ELF-1 (cell line): ENCODE results near the gene SHROOM3.

Experiments used
- DNase-seq: peaks from one replicate; pipeline ENCODE4 v3.0.0-alpha.2; 2016; ENCODE audit warnings: low read depth, low spot score

The SHROOM3 gene

DNA sequence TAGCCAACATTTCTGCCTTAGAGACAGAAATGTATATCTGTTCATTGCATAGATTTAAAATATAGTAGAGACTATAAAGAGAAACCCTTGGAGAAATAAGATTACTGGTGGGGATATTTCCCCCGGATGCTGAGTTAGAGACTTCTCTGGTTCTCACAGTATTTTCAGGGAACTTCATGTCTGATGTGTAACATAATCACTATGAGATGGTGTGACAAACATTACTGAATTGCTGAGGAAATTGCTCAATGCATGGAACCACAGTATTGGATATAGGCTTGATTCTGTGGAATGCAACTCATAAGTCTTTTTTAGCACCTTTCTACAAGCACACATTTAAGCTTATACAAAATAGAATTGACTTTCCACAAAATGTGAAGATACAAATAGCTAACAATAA lies 310.2 kb downstream of the SHROOM3 start:
- no peak for DNase-seq

- no peak for DNase-seq
Measured at GRCh38 chr4:76747563-76747962, 312.5 kb downstream of the SHROOM3 start.

DNA sequence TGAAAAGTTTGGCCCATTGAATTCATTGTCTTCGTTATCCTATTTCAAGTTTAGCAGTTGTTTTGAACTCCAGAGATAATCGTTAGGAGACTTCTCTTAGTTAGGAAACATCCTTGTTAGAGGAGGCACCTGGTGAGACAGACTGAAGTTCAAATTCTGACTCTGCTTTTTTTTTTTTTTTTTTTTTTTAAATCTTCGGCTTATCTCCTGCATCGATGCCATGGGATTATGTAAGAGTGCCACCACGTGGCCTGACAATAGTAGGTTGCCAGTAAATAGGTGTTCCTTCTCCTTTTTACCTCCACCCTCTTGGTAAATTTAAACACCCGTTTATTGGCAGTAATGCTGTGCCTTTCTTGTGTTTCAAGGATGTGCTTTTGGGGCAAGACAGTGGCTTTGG lies 313.6 kb downstream of the SHROOM3 start:
- peak; percentile 16 for DNase-seq

GRCh38 chr4:76749355-76749754 lies 314.3 kb downstream of the SHROOM3 start:
- DNase-seq, result no peak

DNA sequence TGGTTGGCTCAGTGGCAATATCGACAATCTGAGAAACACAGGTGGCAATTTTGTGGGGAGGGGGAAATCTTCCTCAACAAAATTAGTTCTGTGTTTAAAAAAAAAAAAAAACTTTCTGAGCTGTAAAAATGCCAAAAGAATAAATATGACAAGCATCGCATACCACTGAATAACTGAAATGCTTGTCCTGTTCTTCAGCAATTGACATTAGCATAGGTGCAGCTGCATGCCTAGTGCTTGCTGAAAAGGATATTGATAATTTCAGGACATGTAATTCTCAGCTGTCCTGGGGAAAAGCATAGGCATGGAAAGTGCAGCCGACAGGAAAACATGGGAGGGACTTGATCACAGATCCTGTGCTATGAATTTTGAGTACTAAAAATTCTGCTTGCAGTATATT lies 315.7 kb downstream of the SHROOM3 start:
- no peak for DNase-seq

GRCh38 chr4:76751612-76752343 lies 316.7 kb downstream of the SHROOM3 start:
- DNase-seq, result no peak

DNA sequence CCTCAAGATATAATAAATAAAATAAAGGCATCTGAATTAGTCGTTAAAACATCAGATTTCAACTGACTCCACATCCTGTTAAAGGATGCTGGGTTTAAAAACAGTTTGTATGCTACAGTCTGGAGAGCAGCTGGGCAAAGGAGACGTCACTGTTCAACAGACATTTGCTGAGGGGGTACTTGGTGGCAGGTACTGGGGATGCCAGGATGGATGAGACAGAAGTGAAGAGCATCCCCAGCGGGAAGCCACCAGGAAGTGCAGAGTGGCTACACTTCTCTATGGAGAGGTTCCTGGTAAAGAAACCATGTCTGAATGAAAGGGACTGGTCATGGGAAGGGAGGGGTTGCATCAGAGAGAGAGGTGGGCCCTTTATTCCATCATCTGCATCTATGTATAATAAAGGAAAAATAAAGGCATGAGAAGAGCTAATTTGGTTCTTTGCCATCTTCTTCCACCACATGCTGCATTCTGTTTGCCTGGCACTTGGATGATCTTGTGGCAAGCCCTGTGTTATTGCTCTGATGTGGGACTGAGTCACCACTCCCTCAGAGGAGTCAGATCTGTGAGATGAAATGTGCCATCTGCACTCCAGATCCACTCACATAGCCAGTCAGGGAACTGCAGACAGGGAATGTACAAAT lies 318.0 kb downstream of the SHROOM3 start:
- DNase-seq, result no peak

DNA sequence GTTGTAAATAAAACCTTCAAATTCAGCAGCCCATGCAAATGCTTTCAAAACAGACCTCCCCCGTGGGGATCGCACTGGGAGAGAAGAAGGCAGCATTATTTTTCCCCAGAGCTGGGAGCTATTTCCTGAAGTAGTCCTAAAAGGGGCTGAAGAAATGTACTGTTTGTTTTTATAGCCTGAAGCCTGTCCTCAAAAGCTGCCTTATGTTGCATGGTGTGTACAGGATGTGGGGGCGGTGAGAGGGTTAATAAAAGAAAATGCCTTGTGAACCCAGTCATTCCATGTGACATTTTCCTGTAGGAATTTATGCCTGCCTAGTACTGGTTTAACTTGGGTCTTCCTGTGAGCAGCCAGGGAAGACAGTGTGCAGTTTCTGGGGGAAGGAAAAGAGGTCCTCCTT lies 318.8 kb downstream of the SHROOM3 start:
- DNase-seq, result no peak

- DNase-seq, result no peak
Measured at GRCh38 chr4:76754439-76754838, 319.4 kb downstream of the SHROOM3 start.

- no peak for DNase-seq
Measured at GRCh38 chr4:76755756-76756155, 320.7 kb downstream of the SHROOM3 start.

GRCh38 chr4:76756416-76756815 lies 321.4 kb downstream of the SHROOM3 start:
- DNase-seq, result no peak

DNA sequence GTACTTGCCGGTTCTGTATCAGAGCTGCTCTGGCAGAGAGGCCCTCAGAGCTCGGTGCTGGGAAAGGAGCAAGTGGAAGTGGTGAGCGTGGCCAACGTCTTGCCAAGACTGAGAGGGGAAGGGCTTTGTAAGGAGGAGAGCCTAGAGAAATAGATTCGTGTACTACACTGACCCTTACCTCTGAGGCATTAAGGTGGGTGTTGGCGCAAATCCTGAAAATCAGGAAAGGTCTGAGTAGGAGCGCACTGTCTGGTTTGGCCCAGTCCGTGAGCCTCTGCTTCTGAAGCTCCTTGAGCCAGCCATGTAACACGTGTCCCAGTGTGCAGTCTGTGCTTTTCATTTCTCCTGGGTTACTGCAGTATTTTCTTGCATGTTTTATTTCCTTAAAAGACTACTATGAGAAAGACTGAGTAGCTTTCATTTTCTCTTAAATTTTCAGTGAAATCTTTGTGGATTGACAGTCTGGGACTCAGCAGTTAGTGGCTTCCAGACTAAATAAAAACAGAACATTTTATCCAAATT lies 322.4 kb downstream of the SHROOM3 start:
- DNase-seq, result no peak

DNA sequence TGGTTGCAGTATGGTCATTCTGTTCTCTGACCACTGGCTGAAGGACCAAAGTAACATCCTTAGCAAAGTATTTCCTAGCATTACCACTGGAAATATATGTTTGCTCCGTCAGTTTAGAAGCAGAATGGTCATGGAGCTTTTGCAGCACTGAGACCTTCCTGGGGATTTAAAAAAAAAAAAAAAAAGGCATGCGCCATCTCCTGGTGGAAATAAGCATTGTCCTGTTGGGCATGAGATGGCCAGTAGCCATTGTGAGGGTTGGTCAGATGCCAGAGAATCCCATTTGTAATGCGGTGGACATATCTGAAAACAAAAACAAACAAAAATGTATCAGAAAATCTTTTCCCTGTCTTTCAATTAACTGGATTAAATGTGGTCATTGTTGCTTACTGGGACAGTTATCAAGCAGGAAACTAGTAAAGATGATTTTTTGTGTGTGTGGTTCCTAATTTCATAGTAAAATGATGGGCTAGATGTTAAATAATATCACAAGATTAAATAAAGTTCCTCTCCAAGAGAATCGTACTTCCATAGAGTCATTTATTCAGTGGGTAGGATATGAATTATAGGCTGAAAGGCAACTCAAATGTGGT lies 323.4 kb downstream of the SHROOM3 start:
- peak; percentile 68 for DNase-seq

GRCh38 chr4:76758996-76759395 lies 324.0 kb downstream of the SHROOM3 start:
- DNase-seq, result no peak

DNA sequence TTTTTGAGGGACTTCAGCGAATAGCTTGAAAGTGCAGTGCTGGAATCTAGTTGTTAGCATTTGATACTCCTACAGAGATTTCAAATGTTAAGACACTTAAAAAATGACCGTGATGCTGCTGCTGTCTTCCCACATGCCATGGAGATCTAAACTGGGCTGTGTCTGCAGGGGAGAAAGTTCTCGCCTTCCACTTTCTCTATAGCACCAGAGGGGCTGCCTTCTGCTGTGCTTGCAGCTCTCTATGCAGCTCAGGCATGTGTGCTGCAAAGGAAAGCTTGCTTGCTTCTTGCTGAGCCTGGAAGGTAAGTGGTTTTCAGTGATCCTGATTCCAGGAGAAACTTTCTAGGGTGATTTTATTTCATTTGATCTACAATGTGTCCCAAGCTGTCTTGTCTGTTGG lies 325.2 kb downstream of the SHROOM3 start:
- no peak for DNase-seq

- no peak for DNase-seq
Measured at GRCh38 chr4:76762137-76763130, 327.4 kb downstream of the SHROOM3 start.

DNA sequence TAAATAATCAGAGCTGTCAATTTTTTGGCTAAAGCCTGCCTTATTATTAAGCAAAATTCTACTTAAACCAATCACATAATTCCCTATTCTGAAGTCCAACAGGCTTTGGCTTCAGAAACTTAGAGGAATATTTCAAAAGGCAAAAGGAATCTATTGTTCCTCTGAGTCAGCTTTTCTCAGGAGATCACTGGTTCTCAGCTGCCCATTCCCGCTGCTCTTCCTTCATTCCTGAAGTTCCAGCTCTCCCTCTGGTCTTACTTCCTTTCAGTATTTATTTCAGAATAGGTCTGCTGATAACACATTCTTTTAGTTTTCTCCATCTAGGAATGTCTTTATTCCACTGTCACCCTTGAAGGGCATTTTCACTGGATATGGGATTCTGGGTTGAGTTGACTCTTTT lies 329.2 kb downstream of the SHROOM3 start:
- DNase-seq, result peak; percentile 27

GRCh38 chr4:76765473-76766183 lies 330.6 kb downstream of the SHROOM3 start:
- DNase-seq, result no peak

DNA sequence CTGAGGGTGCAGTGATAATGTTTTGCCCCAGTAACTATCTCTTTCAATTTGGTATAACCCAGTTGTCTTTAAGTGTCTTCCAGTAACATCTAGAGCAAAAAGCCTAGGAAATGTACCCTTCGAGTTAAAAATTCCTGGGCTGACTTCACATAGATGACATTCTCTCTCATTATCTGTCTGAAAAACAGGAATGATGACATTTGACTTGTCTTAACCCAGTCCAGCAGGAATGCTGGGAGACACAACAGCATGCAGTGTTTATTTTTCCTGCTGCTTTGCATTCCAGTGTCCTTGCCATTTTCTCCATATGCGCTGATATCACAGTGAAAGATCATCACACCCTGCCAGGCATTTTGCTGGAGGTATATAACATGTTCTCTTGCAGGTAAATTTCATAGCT lies 333.0 kb downstream of the SHROOM3 start:
- DNase-seq, result peak; percentile 35

DNA sequence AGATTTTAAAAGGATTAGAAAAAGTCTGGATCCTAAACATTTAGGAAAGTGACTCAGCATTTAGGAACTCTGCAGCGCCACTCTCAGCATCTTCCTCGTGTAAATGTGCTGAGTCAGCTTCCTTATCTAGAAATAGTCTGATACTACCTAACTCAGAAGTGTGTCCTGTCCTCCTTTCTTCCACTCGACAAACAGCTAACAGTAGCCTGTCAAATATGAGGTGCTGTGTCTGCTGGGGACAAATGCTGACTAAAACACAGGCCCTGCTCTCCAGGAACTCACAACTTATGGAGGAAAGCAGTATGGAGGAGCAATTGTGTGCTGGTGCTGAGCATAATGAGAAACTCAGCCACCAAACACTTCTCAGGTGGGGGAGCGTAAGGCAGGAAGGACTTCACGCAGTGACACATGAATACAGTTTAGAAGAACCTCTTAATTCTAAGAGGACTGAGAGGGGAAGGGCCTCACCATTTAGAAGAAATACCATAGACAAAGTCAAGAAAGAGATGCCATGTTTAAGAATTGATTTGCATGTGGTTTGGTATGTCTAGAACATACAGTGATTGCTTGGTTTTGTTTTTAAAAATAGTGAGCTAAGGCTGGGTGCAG lies 337.6 kb downstream of the SHROOM3 start:
- no peak for DNase-seq

DNA sequence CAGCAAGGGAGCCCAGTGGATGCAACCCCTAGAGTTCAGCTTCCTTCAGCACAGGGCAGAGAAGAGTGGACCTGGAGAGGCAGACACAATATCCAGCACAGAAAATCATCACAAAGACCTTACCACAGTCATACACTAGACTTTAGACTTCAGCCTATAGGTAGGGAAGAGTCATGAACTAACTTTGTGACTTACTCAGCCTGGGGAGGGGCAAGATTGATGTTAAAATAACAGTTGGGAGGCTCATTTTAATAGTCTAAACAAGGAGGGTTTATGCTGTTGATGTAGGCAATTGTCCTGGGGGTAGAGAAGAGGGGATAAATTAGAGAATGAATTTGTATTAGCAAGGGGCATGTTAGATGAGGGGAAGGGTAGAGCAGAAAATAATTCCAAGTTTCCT lies 338.7 kb downstream of the SHROOM3 start:
- no peak for DNase-seq
